Effector memory CD8-positive, alpha-beta T cell (primary cell): ENCODE results near the gene ABCA7.

Source experiments
- ATAC-seq: fragments of 150-1000 bp; cut with Tn5 transposase; replicated peaks from 2 replicates; pipeline ENCODE4 v1.10.0; 2021; ENCODE audit warnings: mild to moderate bottlenecking, moderate library complexity
- DNase-seq, 3 experiments: peaks; one replicate each; pipeline ENCODE4 v3.0.0; 2021
- H3K27ac Mint-ChIP-seq, 2 donors: one replicate each; pipeline ENCODE4 v1.8.0; 2022; ENCODE audit warnings: mild to moderate bottlenecking in 2 of 2, mixed read lengths in 2 of 2, moderate library complexity in 2 of 2
- H3K27me3 Mint-ChIP-seq, 2 donors: one replicate each; pipeline ENCODE4 v1.8.0; 2022; ENCODE audit warnings: mixed read lengths in 2 of 2
- H3K36me3 Mint-ChIP-seq: one replicate; pipeline ENCODE4 v1.8.0; 2022; ENCODE audit warnings: mild to moderate bottlenecking, moderate library complexity, mixed read lengths; ENCODE audit not compliant: insufficient read depth
- H3K4me1 Mint-ChIP-seq, 2 donors: one replicate each; pipeline ENCODE4 v1.8.0; 2022; ENCODE audit warnings: low read depth in 2 of 2, mixed read lengths in 2 of 2
- H3K4me3 Mint-ChIP-seq, 2 donors: one replicate each; pipeline ENCODE4 v1.8.0; 2022; ENCODE audit warnings: mild to moderate bottlenecking in 2 of 2, mixed read lengths in 2 of 2, moderate library complexity in 2 of 2
- H3K9me3 Mint-ChIP-seq, 2 donors: one replicate each; pipeline ENCODE4 v1.8.0; 2022; ENCODE audit warnings: mixed read lengths in 2 of 2

Gene ABCA7

GRCh38 chr19:1007399-1008251, 32.3 kb upstream of the ABCA7 start:
- no peak for ATAC-seq
- Mint-ChIP-seq H3K4me3 (no peak overlapping the region), H3K36me3 (peaks cover 37% of the 10 kb centered on the region), H3K27me3 (peaks cover 3 to 5% of the 10 kb centered on the region in 2 donors), H3K27ac (peak overlapping the region; percentile 76 to 81), H3K4me1 (peaks cover 1 to 8% of the 10 kb centered on the region in 2 donors), H3K9me3 (no peaks in the 10 kb centered on the region)
- DNase-seq: no peak

GRCh38 chr19:1008268-1009040, 31.5 kb upstream of the ABCA7 start:
- H3K9me3 Mint-ChIP-seq: no peaks in the 10 kb centered on the region
- no peak for DNase-seq
- peaks cover 44% of the 10 kb centered on the region for H3K36me3 Mint-ChIP-seq
- peaks cover 1 to 6% of the 10 kb centered on the region in 2 donors for H3K4me1 Mint-ChIP-seq
- no peak overlapping the region for H3K27ac Mint-ChIP-seq
- H3K27me3 Mint-ChIP-seq: no peaks in the 10 kb centered on the region
- H3K4me3 Mint-ChIP-seq: no peak overlapping the region
- ATAC-seq: peak; percentile 13

- H3K36me3 Mint-ChIP-seq: peaks cover 42% of the 10 kb centered on the region
- H3K27me3 Mint-ChIP-seq: no peaks in the 10 kb centered on the region
- no peak overlapping the region for H3K27ac Mint-ChIP-seq
- no peaks in the 10 kb centered on the region for H3K9me3 Mint-ChIP-seq
- ATAC-seq (no peak), DNase-seq (no peak)
- H3K4me1 Mint-ChIP-seq: peaks cover 3 to 6% of the 10 kb centered on the region in 2 donors
- H3K4me3 Mint-ChIP-seq: no peak overlapping the region
Measured at GRCh38 chr19:1009041-1009980, 30.6 kb upstream of the ABCA7 start.

DNA sequence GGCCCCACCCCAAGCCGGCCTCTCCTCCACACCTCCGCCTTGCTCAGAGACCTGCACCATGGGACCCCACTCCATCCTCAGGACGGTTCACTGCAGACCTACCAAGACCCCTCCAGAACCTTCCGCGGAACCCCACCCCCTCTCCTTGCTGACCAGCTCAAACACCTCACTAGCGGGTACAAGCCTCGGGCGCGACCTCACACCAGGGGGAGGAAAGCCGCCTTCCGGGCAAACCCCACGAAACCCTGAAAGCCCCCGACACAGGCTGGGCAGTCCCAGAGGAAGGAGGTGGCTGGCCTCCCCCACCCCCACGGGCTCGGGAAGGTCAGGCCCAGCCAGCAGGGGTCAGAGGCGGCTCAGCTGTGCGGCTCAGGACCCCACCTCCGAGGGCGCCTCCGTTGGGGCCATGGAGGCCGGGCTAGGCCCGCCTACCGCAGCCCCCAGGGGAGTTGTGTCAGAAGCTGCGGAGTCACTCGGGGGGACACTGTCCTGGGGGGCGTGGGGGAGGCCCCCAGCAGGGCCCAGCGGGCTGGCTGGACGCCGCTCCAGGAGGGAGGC, 29.8 kb upstream of the ABCA7 start:
- H3K27ac Mint-ChIP-seq: no peak overlapping the region
- no peaks in the 10 kb centered on the region for H3K27me3 Mint-ChIP-seq
- H3K4me3 Mint-ChIP-seq: no peak overlapping the region
- peaks cover 48% of the 10 kb centered on the region for H3K36me3 Mint-ChIP-seq
- H3K9me3 Mint-ChIP-seq: no peaks in the 10 kb centered on the region
- ATAC-seq (no peak), DNase-seq (no peak)
- H3K4me1 Mint-ChIP-seq: peaks cover 3 to 6% of the 10 kb centered on the region in 2 donors

GRCh38 chr19:1010586-1011510, 29.1 kb upstream of the ABCA7 start:
- no peak overlapping the region for H3K4me3 Mint-ChIP-seq
- no peaks in the 10 kb centered on the region for H3K27me3 Mint-ChIP-seq
- ATAC-seq (no peak), DNase-seq (no peak)
- no peaks in the 10 kb centered on the region for H3K9me3 Mint-ChIP-seq
- H3K36me3 Mint-ChIP-seq: peaks cover 52% of the 10 kb centered on the region
- peaks cover 5 to 6% of the 10 kb centered on the region in 2 donors for H3K4me1 Mint-ChIP-seq
- no peak overlapping the region for H3K27ac Mint-ChIP-seq

- H3K4me1 Mint-ChIP-seq: peaks cover 3 to 12% of the 10 kb centered on the region in 2 donors
- H3K27me3 Mint-ChIP-seq: no peaks in the 10 kb centered on the region
- H3K9me3 Mint-ChIP-seq: no peaks in the 10 kb centered on the region
- peaks cover 50% of the 10 kb centered on the region for H3K36me3 Mint-ChIP-seq
- H3K27ac Mint-ChIP-seq: no peak overlapping the region
- DNase-seq: no peak
- ATAC-seq: no peak
- H3K4me3 Mint-ChIP-seq: no peak overlapping the region
Measured at GRCh38 chr19:1011831-1012333, 28.0 kb upstream of the ABCA7 start.

DNA sequence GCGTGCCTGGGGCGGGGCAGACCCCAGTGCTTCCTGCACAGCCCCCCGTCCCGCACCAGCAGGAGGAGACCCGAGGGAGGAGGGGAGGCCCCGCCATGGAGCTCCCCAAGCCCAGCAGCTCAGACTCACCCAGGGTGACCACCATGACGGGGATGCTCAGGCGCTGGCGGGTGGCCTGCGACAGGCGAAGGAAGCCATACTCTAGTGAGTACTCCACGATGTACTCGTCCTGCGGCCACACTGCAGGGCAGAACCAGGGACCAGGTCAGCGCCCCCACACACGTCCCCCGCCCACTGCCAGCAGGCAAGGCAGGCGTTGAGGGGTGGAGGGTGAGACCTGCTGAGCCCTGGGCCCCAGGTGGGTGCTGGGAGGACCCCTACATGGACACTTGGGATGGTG, 27.6 kb upstream of the ABCA7 start:
- Mint-ChIP-seq H3K27ac (no peak overlapping the region), H3K4me1 (peaks cover 6 to 16% of the 10 kb centered on the region in 2 donors)
- no peak for DNase-seq

GRCh38 chr19:1013218-1013617, 26.7 kb upstream of the ABCA7 start:
- ATAC-seq (no peak), DNase-seq (no peak)
- Mint-ChIP-seq H3K4me3 (no peak overlapping the region), H3K9me3 (no peaks in the 10 kb centered on the region), H3K27me3 (no peaks in the 10 kb centered on the region), H3K27ac (peak overlapping the region in 1 of 2 donors; percentile 53), H3K36me3 (peaks cover 55% of the 10 kb centered on the region), H3K4me1 (peaks cover 15 to 25% of the 10 kb centered on the region in 2 donors)

More for the DNA sequence above, 27.6 kb upstream of the ABCA7 start:
- ATAC-seq: no peak
- Mint-ChIP-seq H3K27me3 (no peaks in the 10 kb centered on the region), H3K9me3 (no peaks in the 10 kb centered on the region), H3K36me3 (peaks cover 50% of the 10 kb centered on the region), H3K4me3 (no peak overlapping the region)

GRCh38 chr19:1014161-1015060, 25.5 kb upstream of the ABCA7 start:
- Mint-ChIP-seq H3K36me3 (peaks cover 59% of the 10 kb centered on the region), H3K4me3 (no peak overlapping the region), H3K9me3 (no peaks in the 10 kb centered on the region), H3K27ac (peak overlapping the region; percentile 52 to 53), H3K27me3 (no peaks in the 10 kb centered on the region), H3K4me1 (peaks cover 22 to 30% of the 10 kb centered on the region in 2 donors)
- DNase-seq (no peak), ATAC-seq (no peak)

- H3K27ac Mint-ChIP-seq: peak overlapping the region in 1 of 2 donors; percentile 88
- peaks cover 58% of the 10 kb centered on the region for H3K36me3 Mint-ChIP-seq
Measured at GRCh38 chr19:1015061-1015781, 24.7 kb upstream of the ABCA7 start.

More at GRCh38 chr19:1015061-1015781, 24.7 kb upstream of the ABCA7 start:
- Mint-ChIP-seq H3K4me1 (peaks cover 29 to 33% of the 10 kb centered on the region in 2 donors), H3K27me3 (no peaks in the 10 kb centered on the region), H3K4me3 (peak overlapping the region in 1 of 2 donors; percentile 23), H3K9me3 (no peaks in the 10 kb centered on the region)
- no peak for ATAC-seq
- DNase-seq: no peak
